ENCODE data around the gene KCNQ1OT1. TPM values are rescaled to one million over a fixed set of nuclear protein-coding genes. Genes with fewer than 3 reads are reported as not detected.

Gene KCNQ1OT1
- total RNA-seq, 1 donor from 2014 or later: 14.3 TPM

DNA sequence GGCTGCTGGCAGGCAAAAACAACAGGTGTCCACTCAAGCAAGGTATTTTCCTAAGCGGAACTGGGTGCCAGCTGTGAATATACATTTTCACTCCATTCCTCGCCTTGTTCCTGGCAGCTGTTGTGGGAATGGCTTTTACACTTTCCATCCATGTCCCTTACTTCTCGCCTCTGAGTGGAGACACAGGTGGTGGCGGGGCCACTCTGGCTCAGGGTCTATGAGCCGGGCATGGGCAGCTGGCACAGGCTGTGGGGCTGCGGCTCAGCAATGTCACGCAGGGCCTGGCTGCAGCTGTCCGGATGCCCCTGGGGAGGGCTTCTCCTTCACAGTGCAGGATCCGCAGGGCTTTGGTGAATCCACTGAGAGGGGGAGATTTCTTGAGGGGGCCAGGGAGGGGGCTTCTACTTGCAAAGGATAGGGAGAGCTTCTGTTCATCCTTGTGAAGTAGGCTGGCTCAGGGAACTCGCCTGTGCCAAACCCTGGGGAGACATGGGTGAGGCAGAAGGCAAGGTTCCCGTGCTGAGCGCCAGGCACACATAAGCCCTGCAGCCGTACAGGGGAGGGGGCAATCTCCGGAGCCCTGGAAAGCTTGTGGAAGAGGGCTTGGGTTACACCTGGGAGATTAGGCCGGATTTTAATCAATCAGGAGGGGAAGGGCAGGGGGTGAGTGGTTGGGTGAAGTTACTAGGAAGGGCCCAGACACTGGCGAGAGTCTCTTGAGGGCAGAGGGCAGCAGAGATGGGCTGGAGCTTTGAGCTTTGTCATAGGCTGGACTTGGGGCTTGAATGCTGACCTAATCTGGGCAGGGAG, 45.7 kb downstream of the KCNQ1OT1 start:
- H3K9me3 Mint-ChIP-seq (ENCODE audit: unreplicated experiment): peaks cover 43% of the 10 kb centered on the region
- DNase-seq: peak; percentile 54
- H3K4me1 Mint-ChIP-seq (ENCODE audit: low read depth, unreplicated experiment): peaks cover 2% of the 10 kb centered on the region
- H3K27me3 Mint-ChIP-seq (ENCODE audit: unreplicated experiment): peaks cover 20% of the 10 kb centered on the region
- TF ChIP-seq, protein P1, sequence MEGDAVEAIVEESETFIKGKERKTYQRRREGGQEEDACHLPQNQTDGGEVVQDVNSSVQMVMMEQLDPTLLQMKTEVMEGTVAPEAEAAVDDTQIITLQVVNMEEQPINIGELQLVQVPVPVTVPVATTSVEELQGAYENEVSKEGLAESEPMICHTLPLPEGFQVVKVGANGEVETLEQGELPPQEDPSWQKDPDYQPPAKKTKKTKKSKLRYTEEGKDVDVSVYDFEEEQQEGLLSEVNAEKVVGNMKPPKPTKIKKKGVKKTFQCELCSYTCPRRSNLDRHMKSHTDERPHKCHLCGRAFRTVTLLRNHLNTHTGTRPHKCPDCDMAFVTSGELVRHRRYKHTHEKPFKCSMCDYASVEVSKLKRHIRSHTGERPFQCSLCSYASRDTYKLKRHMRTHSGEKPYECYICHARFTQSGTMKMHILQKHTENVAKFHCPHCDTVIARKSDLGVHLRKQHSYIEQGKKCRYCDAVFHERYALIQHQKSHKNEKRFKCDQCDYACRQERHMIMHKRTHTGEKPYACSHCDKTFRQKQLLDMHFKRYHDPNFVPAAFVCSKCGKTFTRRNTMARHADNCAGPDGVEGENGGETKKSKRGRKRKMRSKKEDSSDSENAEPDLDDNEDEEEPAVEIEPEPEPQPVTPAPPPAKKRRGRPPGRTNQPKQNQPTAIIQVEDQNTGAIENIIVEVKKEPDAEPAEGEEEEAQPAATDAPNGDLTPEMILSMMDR (IDR thresholded peaks at IDR 0.05; ENCODE audit: partially characterized antibody, unreplicated experiment): no peak
- peak overlapping the region; percentile 20 for H3K4me3 Mint-ChIP-seq (ENCODE audit: unreplicated experiment)
- no peak overlapping the region for H3K27ac Mint-ChIP-seq (ENCODE audit: unreplicated experiment)
- H3K36me3 Mint-ChIP-seq (ENCODE audit: unreplicated experiment): peaks cover 66% of the 10 kb centered on the region

DNA sequence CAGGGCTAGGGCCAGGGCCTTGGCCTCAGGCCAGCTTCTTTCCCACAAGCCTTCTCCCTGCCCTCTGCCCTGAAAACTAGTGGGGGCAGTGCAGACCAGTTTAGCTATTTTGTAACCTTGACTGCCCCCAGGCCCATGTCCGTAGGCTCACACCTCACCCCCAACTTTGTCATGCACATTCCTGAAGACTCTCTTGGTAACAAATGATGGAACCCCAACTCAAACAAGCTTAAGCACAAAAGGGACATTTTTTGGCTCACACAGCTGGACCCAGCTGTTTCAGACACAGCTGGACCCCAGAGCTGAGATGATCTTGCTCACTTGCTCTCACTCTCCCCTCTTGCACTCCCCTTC, 46.6 kb downstream of the KCNQ1OT1 start:
- Mint-ChIP-seq H3K4me1 (ENCODE audit: low read depth, unreplicated experiment) (no peaks in the 10 kb centered on the region), H3K4me3 (ENCODE audit: unreplicated experiment) (no peak overlapping the region), H3K9me3 (ENCODE audit: unreplicated experiment) (peaks cover 46% of the 10 kb centered on the region), H3K27me3 (ENCODE audit: unreplicated experiment) (peaks cover 18% of the 10 kb centered on the region), H3K27ac (ENCODE audit: unreplicated experiment) (no peak overlapping the region), H3K36me3 (ENCODE audit: unreplicated experiment) (peaks cover 66% of the 10 kb centered on the region)
- DNase-seq: no peak
- TF ChIP-seq, protein P1 (IDR thresholded peaks at IDR 0.05; ENCODE audit: partially characterized antibody, unreplicated experiment): no peak

DNA sequence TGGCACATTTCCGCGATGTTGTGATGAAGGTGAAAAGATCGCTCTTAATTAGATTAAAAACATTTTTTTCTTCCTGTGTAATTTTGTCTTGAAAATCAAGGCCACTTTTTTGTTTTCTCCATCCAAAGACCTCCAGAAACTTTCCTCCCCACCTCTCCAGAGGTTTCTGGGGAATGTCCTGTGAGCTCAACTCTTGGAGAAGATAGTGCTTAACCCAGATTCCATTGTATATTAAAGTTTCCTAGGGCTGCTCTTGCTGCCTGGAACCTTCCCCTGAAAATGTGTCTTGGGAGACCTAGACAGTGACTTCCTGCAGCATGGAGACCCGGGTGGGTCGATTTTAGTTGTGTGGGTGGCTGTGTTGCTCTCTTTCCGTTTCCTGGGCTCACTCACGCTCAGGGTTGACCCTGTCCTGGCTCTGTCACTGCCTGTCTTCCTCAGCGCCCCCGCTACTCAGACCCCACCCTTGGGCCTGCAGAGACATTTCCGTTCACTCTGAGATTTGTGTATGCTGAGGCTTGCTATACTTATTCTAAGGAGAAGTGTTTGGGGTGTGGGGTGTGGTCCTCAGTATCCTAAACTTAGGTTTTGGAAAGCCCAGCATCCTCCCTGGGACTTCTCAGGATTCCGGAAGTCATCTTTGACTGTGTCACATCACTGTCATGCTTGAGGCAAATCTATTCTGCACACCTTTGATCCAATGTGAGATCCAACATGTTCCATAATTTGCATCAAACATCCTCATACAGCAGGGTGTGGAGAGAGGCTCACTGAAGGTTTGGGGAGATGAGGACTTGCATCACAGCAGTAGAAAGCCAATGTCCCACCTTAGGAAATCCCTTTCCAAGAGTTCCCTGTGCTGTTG, 47.2 kb downstream of the KCNQ1OT1 start:
- H3K4me1 Mint-ChIP-seq (ENCODE audit: low read depth, unreplicated experiment): no peaks in the 10 kb centered on the region
- TF ChIP-seq, protein P1 (IDR thresholded peaks at IDR 0.05; ENCODE audit: partially characterized antibody, unreplicated experiment): no peak
- H3K36me3 Mint-ChIP-seq (ENCODE audit: unreplicated experiment): peaks cover 73% of the 10 kb centered on the region
- no peak overlapping the region for H3K27ac Mint-ChIP-seq (ENCODE audit: unreplicated experiment)
- no peak overlapping the region for H3K4me3 Mint-ChIP-seq (ENCODE audit: unreplicated experiment)
- peaks cover 48% of the 10 kb centered on the region for H3K9me3 Mint-ChIP-seq (ENCODE audit: unreplicated experiment)
- peaks cover 18% of the 10 kb centered on the region for H3K27me3 Mint-ChIP-seq (ENCODE audit: unreplicated experiment)
- DNase-seq: no peak

DNA sequence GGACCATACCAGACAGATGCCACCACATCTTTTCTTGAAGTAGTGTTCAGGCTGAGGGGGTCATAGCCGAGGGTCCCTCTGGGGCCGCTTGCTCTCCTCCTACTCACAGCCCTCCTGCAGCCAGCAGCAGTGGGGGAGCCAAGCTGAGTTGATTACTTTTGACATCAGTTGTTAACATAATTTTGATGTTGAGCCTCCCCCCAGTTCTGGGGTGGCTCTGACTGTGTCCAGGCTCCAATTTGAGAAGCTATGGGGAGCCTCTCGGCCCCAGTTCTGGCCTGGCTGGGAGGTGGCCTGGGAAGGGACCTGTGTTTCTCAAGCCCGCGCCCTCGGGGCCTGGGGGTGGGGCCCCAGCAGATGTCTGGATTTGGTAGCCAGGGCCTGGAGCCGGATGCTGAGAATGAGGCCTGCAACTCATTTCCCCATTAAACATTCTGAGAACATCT, 47.9 kb downstream of the KCNQ1OT1 start:
- Mint-ChIP-seq H3K9me3 (ENCODE audit: unreplicated experiment) (peaks cover 53% of the 10 kb centered on the region), H3K27me3 (ENCODE audit: unreplicated experiment) (peaks cover 20% of the 10 kb centered on the region), H3K4me3 (ENCODE audit: unreplicated experiment) (no peak overlapping the region), H3K36me3 (ENCODE audit: unreplicated experiment) (peaks cover 76% of the 10 kb centered on the region), H3K27ac (ENCODE audit: unreplicated experiment) (no peak overlapping the region), H3K4me1 (ENCODE audit: low read depth, unreplicated experiment) (no peaks in the 10 kb centered on the region)
- DNase-seq: no peak
- TF ChIP-seq, protein P1 (IDR thresholded peaks at IDR 0.05; ENCODE audit: partially characterized antibody, unreplicated experiment): no peak

Measured in glutamatergic neuron (in vitro differentiated cells).